Liver (tissue), 9 donors: ENCODE measurements around the gene DPP9. TPM values are rescaled to one million over a fixed set of nuclear protein-coding genes. Genes with fewer than 3 reads are reported as not detected.

Experiments
- DNase-seq: peaks from one replicate; pipeline ENCODE4 v3.0.0-alpha.2; 2017; ENCODE audit warnings: low spot score
- H3K27ac ChIP-seq, 2 donors: one replicate each; pipeline ENCODE4 v1.7.0; 2013; ENCODE audit warnings: inconsistent platforms in 2 of 2, low read length in 2 of 2, control low read depth in 1 of 2, low read depth in 1 of 2, mild to moderate bottlenecking in 1 of 2
- H3K27me3 ChIP-seq, 4 donors: one replicate each; pipeline versions ENCODE4 v1.6.1 to v1.7.0; 2013; ENCODE audit warnings: low read length in 3 of 4, inconsistent platforms in 1 of 4, mild to moderate bottlenecking in 1 of 4, moderate library complexity in 1 of 4; ENCODE audit not compliant: control insufficient read depth in 4 of 4, insufficient read depth in 4 of 4
- H3K36me3 ChIP-seq, 4 donors: one replicate each; pipeline versions ENCODE4 v1.6.1 to v1.7.0; 2013; ENCODE audit warnings: low read length in 3 of 4, mild to moderate bottlenecking in 3 of 4, low read depth in 1 of 4, moderate library complexity in 1 of 4; ENCODE audit not compliant: control insufficient read depth in 4 of 4, insufficient read depth in 3 of 4
- H3K4me1 ChIP-seq, 4 donors: one replicate each; pipeline versions ENCODE4 v1.6.1 to v1.7.0; 2013; ENCODE audit warnings: low read length in 3 of 4, mild to moderate bottlenecking in 3 of 4, moderate library complexity in 1 of 4; ENCODE audit not compliant: control insufficient read depth in 4 of 4, insufficient read depth in 4 of 4
- H3K4me3 ChIP-seq, 3 donors: one replicate each; pipeline versions ENCODE4 v1.6.1 to v1.7.0; 2013; ENCODE audit warnings: low read length in 3 of 3, control low read depth in 1 of 3, low read depth in 1 of 3, mild to moderate bottlenecking in 1 of 3
- H3K9ac ChIP-seq, 2 donors: one replicate each; pipeline ENCODE4 v1.7.0; 2013; ENCODE audit warnings: low read length in 2 of 2, mild to moderate bottlenecking in 2 of 2, moderate library complexity in 2 of 2, control low read depth in 1 of 2, low read depth in 1 of 2
- H3K9me3 ChIP-seq, 4 donors: one replicate each; pipeline versions ENCODE4 v1.6.1 to v1.7.0; 2013; ENCODE audit warnings: low read length in 3 of 4; ENCODE audit not compliant: control insufficient read depth in 4 of 4
- CTCF ChIP-seq: fragments of 150-350 bp; IDR thresholded peaks from 2 replicates; pipeline ENCODE4 v1.5.1; 2017; ENCODE audit warnings: improper control_type of control experiment, low read depth, low read length; ENCODE audit not compliant: missing input control
- EGR1 ChIP-seq, 2 donors: IDR thresholded peaks; 2 replicates each; pipeline ENCODE4 v1.6.1; 2016 to 2018; ENCODE audit warnings: antibody characterized with exemption in 2 of 2, low read depth in 2 of 2
- FOXA1 ChIP-seq: IDR thresholded peaks from 2 replicates; pipeline ENCODE4 v1.6.1; 2016; ENCODE audit warnings: antibody characterized with exemption
- FOXA2 ChIP-seq: IDR thresholded peaks from 2 replicates; pipeline ENCODE4 v1.6.1; 2016; ENCODE audit warnings: antibody characterized with exemption
- GABPA ChIP-seq, 2 donors: IDR thresholded peaks in 1 of 2; conservative IDR thresholded peaks in 1 of 2; 2 replicates each; pipeline ENCODE4 v1.6.1; 2016; ENCODE audit warnings: antibody characterized with exemption in 2 of 2, mild to moderate bottlenecking in 1 of 2, moderate library complexity in 1 of 2
- HNF4A ChIP-seq, 2 donors: conservative IDR thresholded peaks; 2 replicates each; pipeline ENCODE4 v1.6.1; 2016; ENCODE audit warnings: antibody characterized with exemption in 2 of 2, mild to moderate bottlenecking in 2 of 2
- HNF4G ChIP-seq: IDR thresholded peaks from 2 replicates; pipeline ENCODE4 v1.6.1; 2016; ENCODE audit warnings: antibody characterized with exemption
- JUND ChIP-seq, 2 donors: IDR thresholded peaks; 2 replicates each; pipeline ENCODE4 v1.6.1; 2016; ENCODE audit warnings: antibody characterized with exemption in 2 of 2
- MAX ChIP-seq: IDR thresholded peaks from 2 replicates; pipeline ENCODE4 v1.6.1; 2016; ENCODE audit warnings: antibody characterized with exemption
- NR2F2 ChIP-seq: IDR thresholded peaks from 2 replicates; pipeline ENCODE4 v1.6.1; 2016; ENCODE audit warnings: antibody characterized with exemption
- RAD21 ChIP-seq, 2 donors: IDR thresholded peaks; 2 replicates each; pipeline ENCODE4 v1.6.1; 2016; ENCODE audit warnings: antibody characterized with exemption in 2 of 2, mild to moderate bottlenecking in 2 of 2
- REST ChIP-seq: IDR thresholded peaks from 2 replicates; pipeline ENCODE4 v1.6.1; 2016; ENCODE audit warnings: antibody characterized with exemption, mild to moderate bottlenecking
- RXRA ChIP-seq, 2 donors: IDR thresholded peaks; 2 replicates each; pipeline ENCODE4 v1.6.1; 2017 to 2018; ENCODE audit warnings: antibody characterized with exemption in 2 of 2, mild to moderate bottlenecking in 1 of 2
- SP1 ChIP-seq: IDR thresholded peaks from 2 replicates; pipeline ENCODE4 v1.6.1; 2018; ENCODE audit warnings: antibody characterized with exemption, mild to moderate bottlenecking
- TAF1 ChIP-seq: conservative IDR thresholded peaks from 2 replicates; pipeline ENCODE4 v1.6.1; 2016; ENCODE audit warnings: antibody characterized with exemption, mild to moderate bottlenecking
- YY1 ChIP-seq: IDR thresholded peaks from 2 replicates; pipeline ENCODE4 v1.6.1; 2016; ENCODE audit warnings: antibody characterized with exemption, mild to moderate bottlenecking
- WGBS: extraction: QIAGEN DNeasy Blood & Tissue Kit; methylation state at CpG from one replicate; pipeline ENCODE4 v1.1.7; 2013; 5-methylcytosine and 5-hydroxymethylcytosine counted together
- polyA plus RNA-seq, 2 donors: library from polyadenylated mRNA; stranded (reverse) in 1 of 2; unstranded in 1 of 2; fragments of 200-250 nt in 1 of 2; fragments of >200 nt in 1 of 2; fragmentation: Nextera tagmentation in 1 of 2; extraction: Ambion mirVana in 1 of 2; gene quantifications; one replicate each; pipeline versions ENCODE4 v1.2.1 to v1.2.3, GENCODE V29; 2013 to 2015
- total RNA-seq, 2 donors: library from RNA; depleted of rRNA; stranded (reverse); fragments of >200 nt; gene quantifications; one replicate each; pipeline ENCODE4 v1.2.3, GENCODE V29; 2014
- TF ChIP-seq, protein P1 (sequence below): IDR thresholded peaks from 2 replicates; pipeline ENCODE4 v1.6.1; 2016; ENCODE audit warnings: antibody characterized with exemption
- TF ChIP-seq, protein P2 (sequence below): IDR thresholded peaks from 2 replicates; pipeline ENCODE4 v1.6.1; 2016; ENCODE audit warnings: antibody characterized with exemption
- donor health status: healthy.
- donor health status: healthy.
- donor health status: healthy.
- donor health status: healthy.
- donor health status: healthy.

DPP9 gene
- total and polyA plus RNA-seq, 4 donors: 20.5 to 74.5 (median 40.3) TPM

GRCh38 chr19:4713384-4713951 lies 10.2 kb downstream of the DPP9 start:
- Histone ChIP-seq H3K9me3 (no peaks in the 10 kb centered on the region), H3K27ac (peak overlapping the region; percentile 85 to 89), H3K27me3 (no peaks in the 10 kb centered on the region), H3K9ac (peak overlapping the region in 1 of 2 donors; percentile 17), H3K4me3 (no peak overlapping the region), H3K4me1 (peaks cover 33 to 93% (median 73%) of the 10 kb centered on the region in 4 donors), H3K36me3 (peaks cover 14 to 22% (median 18%) of the 10 kb centered on the region in 4 donors)
- TF ChIP-seq SP1 (no peak), YY1 (no peak), TAF1 (no peak), FOXA1 (no peak), NR2F2 (no peak), MAX (peak; percentile 60), HNF4G (no peak), GABPA (IDR thresholded peaks at IDR 0.05 in 1 of 2, conservative IDR thresholded peaks at IDR 0.05 in 1 of 2) (no peak), RAD21 (IDR thresholded peaks at IDR 0.05) (no peak), RXRA (IDR thresholded peaks at IDR 0.05) (peak in 1 of 2 donors; percentile 79), EGR1 (IDR thresholded peaks at IDR 0.05; ENCODE audit: low read depth in 2 of 2) (peak in 1 of 2 donors; percentile 85), FOXA2 (no peak), HNF4A (conservative IDR thresholded peaks at IDR 0.05) (peak in 1 of 2 donors; percentile 70), CTCF (no peak), REST (peak; percentile 13), JUND (IDR thresholded peaks at IDR 0.05) (peak in 1 of 2 donors; percentile 88)
- TF ChIP-seq, protein P1, sequence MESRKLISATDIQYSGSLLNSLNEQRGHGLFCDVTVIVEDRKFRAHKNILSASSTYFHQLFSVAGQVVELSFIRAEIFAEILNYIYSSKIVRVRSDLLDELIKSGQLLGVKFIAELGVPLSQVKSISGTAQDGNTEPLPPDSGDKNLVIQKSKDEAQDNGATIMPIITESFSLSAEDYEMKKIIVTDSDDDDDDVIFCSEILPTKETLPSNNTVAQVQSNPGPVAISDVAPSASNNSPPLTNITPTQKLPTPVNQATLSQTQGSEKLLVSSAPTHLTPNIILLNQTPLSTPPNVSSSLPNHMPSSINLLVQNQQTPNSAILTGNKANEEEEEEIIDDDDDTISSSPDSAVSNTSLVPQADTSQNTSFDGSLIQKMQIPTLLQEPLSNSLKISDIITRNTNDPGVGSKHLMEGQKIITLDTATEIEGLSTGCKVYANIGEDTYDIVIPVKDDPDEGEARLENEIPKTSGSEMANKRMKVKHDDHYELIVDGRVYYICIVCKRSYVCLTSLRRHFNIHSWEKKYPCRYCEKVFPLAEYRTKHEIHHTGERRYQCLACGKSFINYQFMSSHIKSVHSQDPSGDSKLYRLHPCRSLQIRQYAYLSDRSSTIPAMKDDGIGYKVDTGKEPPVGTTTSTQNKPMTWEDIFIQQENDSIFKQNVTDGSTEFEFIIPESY: no peak
- TF ChIP-seq, protein P2, sequence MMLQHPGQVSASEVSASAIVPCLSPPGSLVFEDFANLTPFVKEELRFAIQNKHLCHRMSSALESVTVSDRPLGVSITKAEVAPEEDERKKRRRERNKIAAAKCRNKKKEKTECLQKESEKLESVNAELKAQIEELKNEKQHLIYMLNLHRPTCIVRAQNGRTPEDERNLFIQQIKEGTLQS: no peak
- 52% methylated on average over 32 of the region's 32 CpGs for WGBS
- no peak for DNase-seq
